Measurements from ENCODE around the gene KLHDC3.

KLHDC3 gene

GRCh38 chr6:43001843-43002242, 12.2 kb upstream of the KLHDC3 start:
- Histone ChIP-seq H3K9me3 (ENCODE audit: control insufficient read depth, insufficient read depth, low read length) (no peaks in the 10 kb centered on the region), H3K4me2 (ENCODE audit: low read length) (no peak overlapping the region), H3K27me3 (ENCODE audit: control insufficient read depth, low read length) (no peaks in the 10 kb centered on the region), H3K27ac (ENCODE audit: low read depth, low read length) (no peak overlapping the region), H3K4me3 (ENCODE audit: low read length) (no peak overlapping the region), H3K4me1 (ENCODE audit: control insufficient read depth, low read length) (no peaks in the 10 kb centered on the region), H3K36me3 (ENCODE audit: control insufficient read depth, low read length) (peaks cover 2% of the 10 kb centered on the region; the same call in 1 of the 2 replicates), H4K20me1 (ENCODE audit: control insufficient read depth, insufficient read depth, low read depth, low read length) (no peaks in the 10 kb centered on the region), H3K9me2 (replicated peaks; ENCODE audit: control insufficient read depth, low read length) (no peaks in the 10 kb centered on the region), H3K79me2 (ENCODE audit: control insufficient read depth, low read length) (no peaks in the 10 kb centered on the region), H3F3A (ENCODE audit: control insufficient read depth, insufficient read depth) (peaks cover under 1% of the 10 kb centered on the region; the same call in 1 of the 2 replicates)
- TF ChIP-seq EZH2phosphoT487 (IDR thresholded peaks at IDR 0.05; ENCODE audit: borderline replicate concordance, low read length) = no peak
- TF ChIP-seq CTCF (IDR thresholded peaks at IDR 0.05; ENCODE audit: low read depth, low read length, poor library complexity, severe bottlenecking) = no peak

- Histone ChIP-seq H3F3A (ENCODE audit: control insufficient read depth, insufficient read depth) (no peaks in the 10 kb centered on the region), H3K4me1 (ENCODE audit: control insufficient read depth, low read length) (0 out of 2 replicates have a peak, but pooled peaks cover 4% of the 10 kb centered on the region), H3K4me3 (ENCODE audit: low read length) (no peak overlapping the region), H4K20me1 (ENCODE audit: control insufficient read depth, insufficient read depth, low read depth, low read length) (no peaks in the 10 kb centered on the region), H3K9me3 (ENCODE audit: control insufficient read depth, insufficient read depth, low read length) (no peaks in the 10 kb centered on the region), H3K4me2 (ENCODE audit: low read length) (no peak overlapping the region), H3K9me2 (replicated peaks; ENCODE audit: control insufficient read depth, low read length) (no peaks in the 10 kb centered on the region), H3K27me3 (ENCODE audit: control insufficient read depth, low read length) (no peaks in the 10 kb centered on the region), H3K79me2 (ENCODE audit: control insufficient read depth, low read length) (no peaks in the 10 kb centered on the region), H3K36me3 (ENCODE audit: control insufficient read depth, low read length) (peaks cover 39% of the 10 kb centered on the region), H3K27ac (ENCODE audit: low read depth, low read length) (no peak overlapping the region)
- no peak for TF ChIP-seq CTCF (IDR thresholded peaks at IDR 0.05; ENCODE audit: low read depth, low read length, poor library complexity, severe bottlenecking)
- TF ChIP-seq EZH2phosphoT487 (IDR thresholded peaks at IDR 0.05; ENCODE audit: borderline replicate concordance, low read length) = no peak
These were observed 8.2 kb upstream of the KLHDC3 start for GRCh38 chr6:43005844-43006243.

GRCh38 chr6:43006251-43006650, 7.8 kb upstream of the KLHDC3 start:
- no peaks in the 10 kb centered on the region for H3K9me2 ChIP-seq (replicated peaks; ENCODE audit: control insufficient read depth, low read length)
- no peaks in the 10 kb centered on the region for H3F3A ChIP-seq (ENCODE audit: control insufficient read depth, insufficient read depth)
- peaks cover 43% of the 10 kb centered on the region for H3K36me3 ChIP-seq (ENCODE audit: control insufficient read depth, low read length)
- H3K4me1 ChIP-seq (ENCODE audit: control insufficient read depth, low read length) = 0 out of 2 replicates have a peak, but pooled peaks cover 4% of the 10 kb centered on the region
- H4K20me1 ChIP-seq (ENCODE audit: control insufficient read depth, insufficient read depth, low read depth, low read length) = no peaks in the 10 kb centered on the region
- H3K27ac ChIP-seq (ENCODE audit: low read depth, low read length) = no peak overlapping the region
- no peak overlapping the region for H3K4me2 ChIP-seq (ENCODE audit: low read length)
- H3K9me3 ChIP-seq (ENCODE audit: control insufficient read depth, insufficient read depth, low read length) = no peaks in the 10 kb centered on the region
- no peaks in the 10 kb centered on the region for H3K27me3 ChIP-seq (ENCODE audit: control insufficient read depth, low read length)
- no peaks in the 10 kb centered on the region for H3K79me2 ChIP-seq (ENCODE audit: control insufficient read depth, low read length)
- H3K4me3 ChIP-seq (ENCODE audit: low read length) = no peak overlapping the region
- TF ChIP-seq CTCF (IDR thresholded peaks at IDR 0.05; ENCODE audit: low read depth, low read length, poor library complexity, severe bottlenecking) (no peak), EZH2phosphoT487 (IDR thresholded peaks at IDR 0.05; ENCODE audit: borderline replicate concordance, low read length) (no peak)

All from DOHH2 (cell line).